ENCODE measurements around the gene C1QL1. TPM values are rescaled to one million over a fixed set of nuclear protein-coding genes. Genes with fewer than 3 reads are reported as not detected.

The C1QL1 gene
- total and polyA plus RNA-seq, 2 of the 13 experiments (the other 11 are each of a cell fraction or from before 2014, with no cell fraction given), result 0.11 TPM

DNA sequence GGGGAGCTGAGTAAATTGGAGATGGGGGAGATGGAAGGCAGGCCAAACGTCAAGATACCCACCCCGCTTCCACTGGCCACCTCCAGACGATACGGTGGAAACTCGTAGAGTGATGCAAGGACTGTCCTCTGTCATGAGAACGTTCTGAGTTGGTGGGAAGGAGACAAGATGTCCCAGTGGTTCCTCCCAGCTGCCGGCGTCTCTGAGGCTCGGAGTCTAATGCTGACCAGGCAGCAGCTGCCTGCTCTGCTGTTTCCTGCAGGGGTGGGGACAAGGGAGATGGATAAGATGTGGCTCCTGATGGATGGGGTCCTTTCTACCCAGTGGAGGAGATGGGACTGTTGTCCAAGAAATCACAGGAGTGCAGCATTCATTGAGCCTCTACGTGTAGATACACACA is 28.2 kb upstream of the C1QL1 start:
- ATAC-seq (no peak), FAIRE-seq (no peak), DNase-seq (ENCODE audit: low spot score) (no peak)
- H3K36me3 ChIP-seq (replicated peaks in 1 of 2; ENCODE audit: control insufficient read depth in 1 of 2, insufficient read depth in 2 of 2, low read length in 2 of 2), result no peaks in the 10 kb centered on the region
- no peak overlapping the region for H3K4me3 ChIP-seq (replicated peaks in 1 of 3; ENCODE audit: insufficient read depth in 1 of 3, low read depth in 2 of 3, low read length in 3 of 3)
- 64% methylated on average over 10 of the region's 10 CpGs for WGBS (ENCODE audit: low lambda C conversion rate)
- H4K20me1 ChIP-seq (ENCODE audit: insufficient read depth, low read length), result no peaks in the 10 kb centered on the region
- BruUV-seq (replicated peaks), result no TSS peak
- no peak overlapping the region for H3K27ac ChIP-seq (ENCODE audit: extremely low read length, insufficient read depth, low read length)
- in situ Hi-C loops (cut with HindIII; ENCODE audit: extremely low pct_ligation_motif_present, low pct_unique_long_range_greater_than_20kb) (no loop called here), intact Hi-C loops (cut with micrococcal nuclease; ENCODE audit: unreplicated experiment) (no loop called here)
- TF ChIP-seq RFX3 (CRISPR knock-in tag; IDR thresholded peaks at IDR 0.05), result no peak
- TF ChIP-seq NCOR1 (IDR thresholded peaks at IDR 0.05; ENCODE audit: borderline replicate concordance, low read length), result no peak
- no peak for TF ChIP-seq FOXA1 (IDR thresholded peaks at IDR 0.05)
- no peak for TF ChIP-seq FOXA1 (CRISPR knock-in tag; IDR thresholded peaks at IDR 0.05)
- no peak for TF ChIP-seq RAD51 (IDR thresholded peaks at IDR 0.05; ENCODE audit: borderline replicate concordance)
- no peak for TF ChIP-seq ZNF788 (CRISPR knock-in tag; IDR thresholded peaks at IDR 0.05; ENCODE audit: borderline replicate concordance)
- no peak for TF ChIP-seq FOXO1 (CRISPR knock-in tag; IDR thresholded peaks at IDR 0.05)
- TF ChIP-seq ZNF570 (CRISPR knock-in tag; IDR thresholded peaks at IDR 0.05; ENCODE audit: borderline replicate concordance), result no peak
- TF ChIP-seq NPAS2 (CRISPR knock-in tag; IDR thresholded peaks at IDR 0.05; ENCODE audit: borderline replicate concordance), result no peak
- TF ChIP-seq ZFY (CRISPR knock-in tag; IDR thresholded peaks at IDR 0.05), result no peak
- TF ChIP-seq, protein P1, sequence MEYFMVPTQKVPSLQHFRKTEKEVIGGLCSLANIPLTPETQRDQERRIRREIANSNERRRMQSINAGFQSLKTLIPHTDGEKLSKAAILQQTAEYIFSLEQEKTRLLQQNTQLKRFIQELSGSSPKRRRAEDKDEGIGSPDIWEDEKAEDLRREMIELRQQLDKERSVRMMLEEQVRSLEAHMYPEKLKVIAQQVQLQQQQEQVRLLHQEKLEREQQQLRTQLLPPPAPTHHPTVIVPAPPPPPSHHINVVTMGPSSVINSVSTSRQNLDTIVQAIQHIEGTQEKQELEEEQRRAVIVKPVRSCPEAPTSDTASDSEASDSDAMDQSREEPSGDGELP (IDR thresholded peaks at IDR 0.05; ENCODE audit: borderline replicate concordance, low read depth), result no peak
- TF ChIP-seq, protein P2, sequence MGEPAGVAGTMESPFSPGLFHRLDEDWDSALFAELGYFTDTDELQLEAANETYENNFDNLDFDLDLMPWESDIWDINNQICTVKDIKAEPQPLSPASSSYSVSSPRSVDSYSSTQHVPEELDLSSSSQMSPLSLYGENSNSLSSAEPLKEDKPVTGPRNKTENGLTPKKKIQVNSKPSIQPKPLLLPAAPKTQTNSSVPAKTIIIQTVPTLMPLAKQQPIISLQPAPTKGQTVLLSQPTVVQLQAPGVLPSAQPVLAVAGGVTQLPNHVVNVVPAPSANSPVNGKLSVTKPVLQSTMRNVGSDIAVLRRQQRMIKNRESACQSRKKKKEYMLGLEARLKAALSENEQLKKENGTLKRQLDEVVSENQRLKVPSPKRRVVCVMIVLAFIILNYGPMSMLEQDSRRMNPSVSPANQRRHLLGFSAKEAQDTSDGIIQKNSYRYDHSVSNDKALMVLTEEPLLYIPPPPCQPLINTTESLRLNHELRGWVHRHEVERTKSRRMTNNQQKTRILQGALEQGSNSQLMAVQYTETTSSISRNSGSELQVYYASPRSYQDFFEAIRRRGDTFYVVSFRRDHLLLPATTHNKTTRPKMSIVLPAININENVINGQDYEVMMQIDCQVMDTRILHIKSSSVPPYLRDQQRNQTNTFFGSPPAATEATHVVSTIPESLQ (CRISPR knock-in tag; conservative IDR thresholded peaks at IDR 0.05), result no peak
- no peak for TF ChIP-seq KDM5B (CRISPR knock-in tag; IDR thresholded peaks at IDR 0.05; ENCODE audit: borderline replicate concordance)
- TF ChIP-seq SMAD1 (CRISPR knock-in tag; IDR thresholded peaks at IDR 0.05; ENCODE audit: borderline replicate concordance, low read depth), result no peak
- no peak for TF ChIP-seq ZFYVE20 (CRISPR knock-in tag; IDR thresholded peaks at IDR 0.05; ENCODE audit: borderline replicate concordance, low read depth)
- TF ChIP-seq ZMYM2 (CRISPR knock-in tag; IDR thresholded peaks at IDR 0.05), result no peak
- H3K9ac ChIP-seq (ENCODE audit: insufficient read depth, low read depth, low read length), result no peak overlapping the region
- CTCF ChIA-PET (ENCODE audit: low intra/inter-chr PET ratio, low total read pairs), result no interaction called here
- H2AFZ ChIP-seq (ENCODE audit: low read length), result no peak overlapping the region
- H3K4me2 ChIP-seq (ENCODE audit: low read depth, low read length), result no peak overlapping the region
- POLR2A ChIA-PET, result interaction anchor here (0.6 kb wide), 1 partner anchor 36 kb away, joined by 3 read pairs; no protein-coding TSS in a partner anchor
- H3K27me3 ChIP-seq (ENCODE audit: control insufficient read depth in 1 of 2, insufficient read depth in 2 of 2, low read length in 2 of 2), result peaks cover 9 to 43% of the 10 kb centered on the region in 2 experiments; a peak in 4 of 5 replicates
- peaks cover 7% of the 10 kb centered on the region; the same call in 1 of the 2 replicates for H3K9me3 ChIP-seq (ENCODE audit: low read length)
- H3K4me1 ChIP-seq (ENCODE audit: insufficient read depth, low read length), result peaks cover 5% of the 10 kb centered on the region
- no peaks in the 10 kb centered on the region for H3K79me2 ChIP-seq (ENCODE audit: insufficient read depth, low read length)

Measured in HepG2 (cell line).